ENCODE measurements around the gene CES2.
"Not testable (repeated sequence)": the region's sequence is repeated elsewhere in the genome, so short reads cannot be mapped to it uniquely, and the experiment has no call there.

CES2 gene

GRCh38 chr16:66943426-66944053 is 8.2 kb downstream of the CES2 start:
- ChIA-PET POLR2A (interaction anchor here (2.0 kb wide), 1 partner anchor 43 kb away, joined by 8 read pairs; no protein-coding TSS in a partner anchor), CTCF (interaction anchor here (0.5 to 1.6 kb wide), 7 partner anchors 15 to 242 kb away, joined by 3 to 9 read pairs (median 4); no protein-coding TSS in a partner anchor)
- Histone ChIP-seq H3K4me3 (ENCODE audit: low read depth, low read length) (no peak overlapping the region), H3K27ac (ENCODE audit: extremely low read depth, low read depth, low read length) (no peak overlapping the region), H3K9me3 (ENCODE audit: control insufficient read depth, insufficient read depth, low read depth, low read length) (no peaks in the 10 kb centered on the region), H3K4me1 (ENCODE audit: control insufficient read depth, insufficient read depth, low read length) (no peaks in the 10 kb centered on the region), H3K36me3 (ENCODE audit: control insufficient read depth in 2 of 2, insufficient read depth in 1 of 2, low read length in 2 of 2) (peaks cover 0 to 54% of the 10 kb centered on the region in 2 experiments; a peak in 1 of 3 replicates)
- TF ChIP-seq ZNF670 (tag by site-specific recombination; IDR thresholded peaks at IDR 0.05; ENCODE audit: low read depth), result no peak
- TF ChIP-seq ZFHX2 (tag by site-specific recombination; conservative IDR thresholded peaks at IDR 0.05), result no peak
- no peak for TF ChIP-seq SALL2 (tag by site-specific recombination; IDR thresholded peaks at IDR 0.05; ENCODE audit: borderline replicate concordance)
- no peak for TF ChIP-seq FEZF1 (tag by site-specific recombination; IDR thresholded peaks at IDR 0.05)
- TF ChIP-seq TCF7L2 (IDR thresholded peaks at IDR 0.05; ENCODE audit: borderline replicate concordance, low read depth, low read length), result no peak

- no peak for TF ChIP-seq BCL6B (tag by site-specific recombination; IDR thresholded peaks at IDR 0.05)
- TF ChIP-seq ZNF121 (tag by site-specific recombination; IDR thresholded peaks at IDR 0.05), result peak; percentile 88
- peaks cover 0 to 49% of the 10 kb centered on the region in 2 experiments; a peak in 1 of 3 replicates for H3K36me3 ChIP-seq (ENCODE audit: control insufficient read depth in 2 of 2, insufficient read depth in 1 of 2, low read length in 2 of 2)
- no peaks in the 10 kb centered on the region for H3K4me1 ChIP-seq (ENCODE audit: control insufficient read depth, insufficient read depth, low read length)
- H3K9me3 ChIP-seq (ENCODE audit: control insufficient read depth, insufficient read depth, low read depth, low read length), result no peaks in the 10 kb centered on the region
- no peak overlapping the region for H3K27ac ChIP-seq (ENCODE audit: extremely low read depth, low read depth, low read length)
- ChIA-PET POLR2A (interaction anchor here (1.6 to 2.0 kb wide), 2 partner anchors 7 to 44 kb away, joined by 7 to 8 read pairs; no protein-coding TSS in a partner anchor), CTCF (interaction anchor here (0.6 to 1.6 kb wide), 7 partner anchors 16 to 241 kb away, joined by 3 to 9 read pairs (median 3); no protein-coding TSS in a partner anchor)
- H3K4me3 ChIP-seq (ENCODE audit: low read depth, low read length), result no peak overlapping the region
Observed at GRCh38 chr16:66944054-66944441, 8.7 kb downstream of the CES2 start.

GRCh38 chr16:66944971-66945370 is 9.7 kb downstream of the CES2 start:
- not testable (repeated sequence) for H3K4me3 ChIP-seq (ENCODE audit: low read depth, low read length); H3K27ac ChIP-seq (ENCODE audit: extremely low read depth, low read depth, low read length); H3K9me3 ChIP-seq (ENCODE audit: control insufficient read depth, insufficient read depth, low read depth, low read length); H3K4me1 ChIP-seq (ENCODE audit: control insufficient read depth, insufficient read depth, low read length)
- CTCF ChIA-PET, result interaction anchor here (0.7 to 1.6 kb wide), 2 partner anchors 8 to 50 kb away, joined by 3 to 9 read pairs; no protein-coding TSS in a partner anchor
- POLR2A ChIA-PET, result interaction anchor here (1.5 to 1.6 kb wide), 2 partner anchors 8 to 65 kb away, joined by 5 to 7 read pairs; partner anchors contain the start of gene PDP2
- peaks cover 0 to 40% of the 10 kb centered on the region in 2 experiments; a peak in 1 of 3 replicates for H3K36me3 ChIP-seq (ENCODE audit: control insufficient read depth in 2 of 2, insufficient read depth in 1 of 2, low read length in 2 of 2)

GRCh38 chr16:66945939-66946338 is 10.6 kb downstream of the CES2 start:
- POLR2A ChIA-PET, result interaction anchor here (1.5 kb wide), 1 partner anchor 66 kb away, joined by 5 read pairs; the partner anchor contains the start of gene PDP2
- CTCF ChIA-PET, result interaction anchor here (0.7 to 1.0 kb wide), 6 partner anchors 15 to 482 kb away, joined by 3 to 7 read pairs (median 4); no protein-coding TSS in a partner anchor
- Histone ChIP-seq H3K4me3 (ENCODE audit: low read depth, low read length) (no peak overlapping the region), H3K27ac (ENCODE audit: extremely low read depth, low read depth, low read length) (no peak overlapping the region), H3K36me3 (ENCODE audit: control insufficient read depth in 2 of 2, insufficient read depth in 1 of 2, low read length in 2 of 2) (peaks cover 0 to 30% of the 10 kb centered on the region in 2 experiments; a peak in 1 of 3 replicates), H3K4me1 (ENCODE audit: control insufficient read depth, insufficient read depth, low read length) (no peaks in the 10 kb centered on the region), H3K9me3 (ENCODE audit: control insufficient read depth, insufficient read depth, low read depth, low read length) (no peaks in the 10 kb centered on the region)
- peak; percentile 64; the same call in 1 of the 2 replicates for TF ChIP-seq ZNF121 (tag by site-specific recombination; IDR thresholded peaks at IDR 0.05)
- TF ChIP-seq EGR2 (tag by site-specific recombination; IDR thresholded peaks at IDR 0.05; ENCODE audit: low read depth), result no peak
- no peak for TF ChIP-seq ELK4 (IDR thresholded peaks at IDR 0.05; ENCODE audit: borderline replicate concordance, low read depth, low read length)
- TF ChIP-seq ZNF202 (tag by site-specific recombination; IDR thresholded peaks at IDR 0.05; ENCODE audit: borderline replicate concordance), result no peak
- no peak for TF ChIP-seq ZNF19 (tag by site-specific recombination; IDR thresholded peaks at IDR 0.05; ENCODE audit: low read depth)
- TF ChIP-seq GLI2 (tag by site-specific recombination; IDR thresholded peaks at IDR 0.05; ENCODE audit: borderline replicate concordance, low read depth), result no peak
- TF ChIP-seq ATF2 (tag by site-specific recombination; IDR thresholded peaks at IDR 0.05; ENCODE audit: low read depth), result no peak

All from HEK293 (cell line).